Vagina (tissue), 2 donors: ENCODE measurements around the gene URB2.

Source experiments
- CTCF ChIP-seq, 3 experiments: fragments of 450-650 bp in 2 of 3; fragments of 200-600 bp in 1 of 3; sonication (generic) in 1 of 3; IDR thresholded peaks; one replicate each; pipeline ENCODE4 v1.5.1; 2017 to 2019; ENCODE audit warnings: antibody characterized with exemption in 3 of 3, mild to moderate bottlenecking in 2 of 3, moderate library complexity in 2 of 3
- POLR2A ChIP-seq, 2 donors: fragments of 450-650 bp; IDR thresholded peaks; one replicate each; pipeline ENCODE4 v1.6.1; 2017; ENCODE audit warnings: antibody characterized with exemption in 2 of 2, mild to moderate bottlenecking in 2 of 2, moderate library complexity in 2 of 2
- POLR2AphosphoS5 ChIP-seq, 2 donors: sonication (generic); formaldehyde crosslinking; IDR thresholded peaks; one replicate each; pipeline ENCODE4 v1.9.0; 2017; ENCODE audit warnings: antibody characterized with exemption in 2 of 2, mild to moderate bottlenecking in 2 of 2, low read depth in 1 of 2; ENCODE audit not compliant: insufficient read depth in 1 of 2

GRCh38 chr1:229642970-229643369 lies 16.9 kb downstream of the URB2 start:
- TF ChIP-seq POLR2AphosphoS5 (IDR thresholded peaks at IDR 0.05; ENCODE audit: insufficient read depth in 1 of 2, low read depth in 1 of 2) (no peak), POLR2A (IDR thresholded peaks at IDR 0.05) (no peak), CTCF (IDR thresholded peaks at IDR 0.05) (no peak)
